ENCODE results near the gene SLC35B3.
"Not testable (repeated sequence)": the region's sequence is repeated elsewhere in the genome, so short reads cannot be mapped to it uniquely, and the experiment has no call there.

Gene SLC35B3

GRCh38 chr6:8405946-8406345 is 29.4 kb downstream of the SLC35B3 start:
- not testable (repeated sequence) for DNase-seq

- DNase-seq: no peak
These were observed 32.8 kb downstream of the SLC35B3 start for GRCh38 chr6:8402546-8402945.

- DNase-seq: no peak
These were observed 34.7 kb downstream of the SLC35B3 start for GRCh38 chr6:8400663-8401062.

GRCh38 chr6:8392569-8392968 is 42.8 kb downstream of the SLC35B3 start:
- no peak for DNase-seq

- DNase-seq: no peak
These were observed 43.4 kb downstream of the SLC35B3 start for GRCh38 chr6:8391934-8392333.

- no peak for DNase-seq
These were observed 46.1 kb downstream of the SLC35B3 start for GRCh38 chr6:8389036-8389818.

- no peak for DNase-seq
These were observed 47.4 kb downstream of the SLC35B3 start for GRCh38 chr6:8387942-8388437.

- no peak for DNase-seq
These were observed 51.8 kb downstream of the SLC35B3 start for GRCh38 chr6:8383584-8383983.

- no peak for DNase-seq
These were observed 52.9 kb downstream of the SLC35B3 start for GRCh38 chr6:8382434-8382833.

- DNase-seq: no peak
These were observed 59.4 kb downstream of the SLC35B3 start for GRCh38 chr6:8375916-8376315.

Measured in stimulated activated CD4-positive, alpha-beta T cell treated with anti-CD3 and anti-CD28 coated beads, Interleukin-2, amount 100 ng/mL, for 24 hours (primary cell).